Inflammatory macrophage treated with lipopolysaccharide for 1 hour (primary cell): ENCODE data around the gene DBNL.

ENCODE experiments used
- DNase-seq, 2 donors: peaks; one replicate each; pipeline ENCODE4 v3.0.0-alpha.2; 2020 to 2022

The DBNL gene

GRCh38 chr7:44101303-44101965 lies 56.9 kb downstream of the DBNL start:
- DNase-seq: no peak

DNA sequence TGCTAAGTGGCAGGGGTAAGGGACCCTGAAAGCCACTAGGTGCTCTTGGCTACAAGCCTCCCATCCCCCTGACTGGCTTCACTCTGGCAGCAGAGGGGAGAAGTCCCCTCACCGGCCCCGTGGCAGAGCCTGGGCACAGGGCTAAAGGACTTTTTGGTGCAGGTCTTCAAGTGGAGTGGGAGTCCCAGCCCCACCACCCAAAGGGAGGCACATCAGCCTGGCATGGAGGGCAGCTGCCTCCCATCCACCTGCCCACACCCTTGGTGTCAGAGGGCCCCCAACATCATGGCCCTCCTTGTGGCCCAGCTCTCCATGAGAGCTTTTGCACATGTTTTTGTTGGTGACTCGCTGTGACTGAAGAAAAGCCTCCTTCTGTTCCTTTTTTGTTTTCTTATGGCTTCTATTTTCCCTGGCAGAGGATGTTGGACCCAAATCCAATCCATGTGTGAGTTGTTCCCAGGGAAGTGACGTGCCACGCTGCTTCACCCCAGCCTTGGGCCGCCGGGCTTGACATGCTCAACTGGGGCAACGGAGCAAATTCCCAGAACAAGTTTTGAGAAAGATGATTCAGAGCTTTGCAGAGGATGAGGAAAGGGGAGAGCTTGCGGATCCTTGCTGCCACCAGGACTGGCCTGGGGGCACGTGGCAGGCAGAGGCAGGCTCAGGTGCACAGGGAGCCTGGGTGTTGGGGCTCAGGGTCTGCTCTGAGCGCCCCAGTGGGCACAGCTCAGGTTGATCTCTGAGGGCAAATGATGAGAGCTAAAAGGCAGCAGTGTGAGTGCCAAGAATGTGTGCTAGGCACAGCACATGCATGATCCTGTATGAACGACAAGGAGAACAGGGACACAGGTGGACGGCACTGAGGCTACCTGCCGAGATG lies 57.7 kb downstream of the DBNL start:
- no peak for DNase-seq

GRCh38 chr7:44102846-44103565 lies 58.5 kb downstream of the DBNL start:
- DNase-seq: no peak

GRCh38 chr7:44103566-44103922 lies 59.0 kb downstream of the DBNL start:
- no peak for DNase-seq

- no peak for DNase-seq
Measured at GRCh38 chr7:44103923-44104859, 59.7 kb downstream of the DBNL start, which contains the start of gene AEBP1. TSS of gene AEBP1 (plus strand) at chr7:44104345. CDS start at chr7:44104666, 321 bp downstream.

- no peak for DNase-seq
Measured at GRCh38 chr7:44104860-44105771, 60.6 kb downstream of the DBNL start.

- DNase-seq: no peak
Measured at GRCh38 chr7:44105832-44106231, 61.3 kb downstream of the DBNL start.

GRCh38 chr7:44106311-44107065 lies 62.0 kb downstream of the DBNL start:
- DNase-seq: no peak

GRCh38 chr7:44107116-44107960 lies 62.8 kb downstream of the DBNL start:
- no peak for DNase-seq

DNA sequence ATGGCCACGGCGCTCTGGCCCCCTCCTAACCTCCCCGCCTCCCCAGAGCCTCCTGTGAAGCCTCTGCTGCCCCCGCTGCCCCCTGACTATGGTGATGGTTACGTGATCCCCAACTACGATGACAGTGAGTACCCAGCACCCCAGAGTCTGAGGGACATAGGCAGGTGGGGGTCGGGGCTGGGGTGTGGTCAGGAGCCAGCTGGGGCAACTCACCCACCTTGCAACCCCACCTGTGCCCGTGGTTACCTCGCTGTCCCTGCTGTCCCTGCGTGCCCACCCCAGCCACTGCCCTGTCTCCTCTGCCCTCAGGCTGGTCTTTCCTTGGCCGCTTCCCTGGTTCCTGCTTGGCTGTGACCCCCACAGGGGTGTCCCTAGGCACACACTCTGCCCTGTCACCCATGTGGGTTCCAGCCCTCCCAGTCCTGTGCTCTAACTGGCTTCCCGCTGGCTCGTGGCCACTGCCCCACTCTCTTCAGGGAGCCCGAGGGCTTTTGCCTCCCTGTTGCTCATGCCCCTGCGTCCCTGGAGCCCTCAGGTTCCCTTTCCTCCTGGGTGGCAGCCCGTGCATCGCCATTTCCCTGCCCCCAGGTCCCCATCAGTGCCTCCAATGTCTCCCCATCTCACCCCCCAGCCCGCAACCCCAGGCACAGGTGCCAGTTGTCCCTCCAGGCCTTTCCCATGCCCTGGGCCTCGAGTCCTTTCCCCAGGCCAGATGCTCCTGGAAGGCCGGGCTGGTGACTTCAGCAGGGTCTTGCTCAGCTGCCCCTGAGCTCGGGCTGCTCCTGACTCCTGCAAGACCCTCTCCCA lies 63.7 kb downstream of the DBNL start:
- no peak for DNase-seq

DNA sequence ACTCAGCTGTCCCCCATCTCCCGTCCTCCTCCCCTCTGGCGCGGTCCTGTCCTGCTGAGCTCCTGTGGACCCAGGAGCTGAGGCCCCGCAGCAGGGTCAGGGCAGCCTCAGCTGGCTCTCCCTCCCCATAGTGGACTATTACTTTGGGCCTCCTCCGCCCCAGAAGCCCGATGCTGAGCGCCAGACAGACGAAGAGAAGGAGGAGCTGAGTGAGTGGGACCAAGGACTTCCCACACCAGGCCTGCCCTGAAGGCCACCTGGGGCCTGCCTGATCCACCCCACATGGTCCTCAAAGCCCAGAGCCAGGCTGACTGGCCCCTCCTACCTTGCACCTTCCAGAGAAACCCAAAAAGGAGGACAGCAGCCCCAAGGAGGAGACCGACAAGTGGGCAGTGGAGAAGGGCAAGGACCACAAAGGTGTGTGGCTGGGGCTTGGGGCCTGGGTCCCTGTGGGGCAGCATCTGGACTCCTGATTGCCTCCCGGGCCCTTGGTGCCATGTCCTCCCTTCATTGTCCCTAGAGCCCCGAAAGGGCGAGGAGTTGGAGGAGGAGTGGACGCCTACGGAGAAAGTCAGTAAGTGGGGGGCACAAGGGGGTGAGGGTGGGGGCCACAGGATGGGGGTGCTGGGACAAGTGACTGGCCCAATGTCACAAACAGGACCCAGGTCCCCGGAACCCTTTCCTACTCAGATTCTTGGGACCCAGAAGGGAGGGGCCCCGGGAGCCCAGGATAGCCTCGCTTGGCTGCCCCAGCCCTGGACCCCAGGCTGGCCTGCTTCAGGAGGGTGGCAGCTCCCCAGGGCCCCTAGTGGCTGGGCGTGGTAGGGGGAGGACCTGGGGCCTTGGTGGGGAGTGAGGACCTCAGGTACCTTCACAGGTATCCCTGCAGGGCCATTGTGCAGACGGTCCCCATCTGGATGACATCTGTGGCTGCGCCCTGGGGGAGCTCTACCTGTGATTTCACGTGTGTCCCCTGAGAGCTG lies 64.6 kb downstream of the DBNL start:
- no peak for DNase-seq

- no peak for DNase-seq
Measured at GRCh38 chr7:44109991-44110390, 65.5 kb downstream of the DBNL start.

DNA sequence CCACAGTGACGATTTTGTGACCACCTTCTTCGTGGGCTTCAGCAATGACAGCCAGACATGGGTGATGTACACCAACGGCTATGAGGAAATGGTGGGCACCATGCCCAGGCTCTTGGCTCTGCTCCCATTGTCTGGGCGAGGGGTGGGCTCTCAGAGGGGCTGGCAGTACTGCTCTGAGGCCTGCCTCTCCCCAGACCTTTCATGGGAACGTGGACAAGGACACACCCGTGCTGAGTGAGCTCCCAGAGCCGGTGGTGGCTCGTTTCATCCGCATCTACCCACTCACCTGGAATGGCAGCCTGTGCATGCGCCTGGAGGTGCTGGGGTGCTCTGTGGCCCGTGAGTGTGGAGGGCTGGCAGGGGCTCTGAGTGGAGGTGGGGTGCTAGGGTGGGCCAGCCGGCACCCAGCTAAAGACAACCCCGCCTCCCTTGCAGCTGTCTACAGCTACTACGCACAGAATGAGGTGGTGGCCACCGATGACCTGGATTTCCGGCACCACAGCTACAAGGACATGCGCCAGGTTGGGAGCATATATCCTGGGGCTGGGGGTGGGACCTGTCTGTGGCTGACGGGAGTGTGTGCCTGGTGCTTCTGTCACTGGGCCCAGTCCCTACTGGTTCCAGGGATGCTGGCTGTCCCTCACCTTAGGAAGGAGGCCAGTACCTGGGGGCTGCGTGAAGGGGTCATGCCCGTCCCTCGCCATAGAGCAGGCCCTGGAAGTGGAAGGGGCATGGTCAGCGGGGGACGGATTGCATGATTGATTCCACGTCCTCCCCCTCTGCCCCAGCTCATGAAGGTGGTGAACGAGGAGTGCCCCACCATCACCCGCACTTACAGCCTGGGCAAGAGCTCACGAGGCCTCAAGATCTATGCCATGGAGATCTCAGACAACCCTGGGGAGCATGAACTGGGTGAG lies 66.5 kb downstream of the DBNL start:
- no peak for DNase-seq
